Neural progenitor cell (in vitro differentiated cells): ENCODE results near the gene TOPORS.

Experiments used
- EZH2 ChIP-seq: fragments of 200-600 bp; sonication (generic); IDR thresholded peaks from 2 replicates; pipeline ENCODE4 v1.6.1; 2017; ENCODE audit warnings: antibody characterized with exemption, mild to moderate bottlenecking, moderate library complexity
- EZH2phosphoT487 ChIP-seq: fragments of 200-600 bp; sonication (generic); IDR thresholded peaks from 2 replicates; pipeline ENCODE4 v1.6.1; 2017; ENCODE audit warnings: antibody characterized with exemption
- TF ChIP-seq, protein P1 (sequence below): fragments of 200-600 bp; sonication (generic); IDR thresholded peaks from 2 replicates; pipeline ENCODE4 v1.5.1; 2017; ENCODE audit warnings: antibody characterized with exemption, mild to moderate bottlenecking

DNA sequence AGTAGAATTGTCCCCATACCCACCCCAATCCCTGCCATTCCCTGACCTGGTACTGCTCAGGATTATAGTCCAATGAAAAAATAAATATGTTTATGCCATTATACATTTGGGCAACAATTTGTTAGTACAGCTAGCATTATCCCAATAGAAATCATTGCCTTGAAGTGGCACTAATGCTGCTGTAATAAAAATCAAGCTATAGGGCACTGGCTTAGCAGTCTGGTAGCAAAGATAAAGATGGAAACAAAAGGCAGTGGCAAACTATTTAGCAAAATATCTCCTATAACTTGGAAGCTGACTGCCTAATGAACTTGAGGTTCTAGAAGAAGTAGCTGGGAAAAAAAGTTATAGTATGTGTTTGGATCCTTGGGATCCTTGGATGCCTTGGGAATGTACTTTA, 2.2 kb upstream of the TOPORS start:
- TF ChIP-seq, protein P1, sequence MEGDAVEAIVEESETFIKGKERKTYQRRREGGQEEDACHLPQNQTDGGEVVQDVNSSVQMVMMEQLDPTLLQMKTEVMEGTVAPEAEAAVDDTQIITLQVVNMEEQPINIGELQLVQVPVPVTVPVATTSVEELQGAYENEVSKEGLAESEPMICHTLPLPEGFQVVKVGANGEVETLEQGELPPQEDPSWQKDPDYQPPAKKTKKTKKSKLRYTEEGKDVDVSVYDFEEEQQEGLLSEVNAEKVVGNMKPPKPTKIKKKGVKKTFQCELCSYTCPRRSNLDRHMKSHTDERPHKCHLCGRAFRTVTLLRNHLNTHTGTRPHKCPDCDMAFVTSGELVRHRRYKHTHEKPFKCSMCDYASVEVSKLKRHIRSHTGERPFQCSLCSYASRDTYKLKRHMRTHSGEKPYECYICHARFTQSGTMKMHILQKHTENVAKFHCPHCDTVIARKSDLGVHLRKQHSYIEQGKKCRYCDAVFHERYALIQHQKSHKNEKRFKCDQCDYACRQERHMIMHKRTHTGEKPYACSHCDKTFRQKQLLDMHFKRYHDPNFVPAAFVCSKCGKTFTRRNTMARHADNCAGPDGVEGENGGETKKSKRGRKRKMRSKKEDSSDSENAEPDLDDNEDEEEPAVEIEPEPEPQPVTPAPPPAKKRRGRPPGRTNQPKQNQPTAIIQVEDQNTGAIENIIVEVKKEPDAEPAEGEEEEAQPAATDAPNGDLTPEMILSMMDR = no peak
- no peak for TF ChIP-seq EZH2
- no peak for TF ChIP-seq EZH2phosphoT487
